K562 (cell line): Measurements from ENCODE around the gene PIH1D1. TPM values are rescaled to one million over a fixed set of nuclear protein-coding genes. Genes with fewer than 3 reads are reported as not detected.
A peak's percentile ranks its signal among the peaks of the same experiment; 100 is the strongest.

ENCODE experiments used
- GATA2 ChIP-seq: sonication (generic); formaldehyde crosslinking; IDR thresholded peaks from 2 replicates; pipeline ENCODE4 v1.4.0; 2020; ENCODE audit warnings: mild to moderate bottlenecking, missing genetic modification reagents
- KAT7 ChIP-seq: sonication (generic); formaldehyde crosslinking; IDR thresholded peaks from 2 replicates; pipeline ENCODE4 v1.8.0; 2022; ENCODE audit warnings: missing genetic modification reagents, mild to moderate bottlenecking, borderline replicate concordance
- NCOA4 ChIP-seq: fragments of 450-650 bp; IDR thresholded peaks from 2 replicates; pipeline ENCODE4 v1.6.1; 2018; ENCODE audit warnings: mild to moderate bottlenecking; ENCODE audit not compliant: partially characterized antibody
- NFATC3 ChIP-seq: fragments of 450-650 bp; IDR thresholded peaks from 2 replicates; pipeline ENCODE4 v1.6.1; 2017; ENCODE audit warnings: mild to moderate bottlenecking
- POLR2A ChIP-seq: fragments of 450-650 bp; conservative IDR thresholded peaks from 2 replicates; pipeline ENCODE4 v1.6.1; 2016
- POLR2B ChIP-seq: fragments of 450-650 bp; IDR thresholded peaks from 2 replicates; pipeline ENCODE4 v1.6.1; 2018; ENCODE audit warnings: low read depth; ENCODE audit not compliant: partially characterized antibody
- POLR2H ChIP-seq: IDR thresholded peaks from 2 replicates; pipeline ENCODE4 v1.6.1; 2016; ENCODE audit warnings: missing genetic modification characterization, low read depth, mild to moderate bottlenecking, control low read depth, missing compliant biosample characterization, moderate library complexity
- SREBF2 ChIP-seq: sonication (generic); formaldehyde crosslinking; IDR thresholded peaks from 2 replicates; pipeline ENCODE4 v1.4.0; 2020; ENCODE audit warnings: mild to moderate bottlenecking, missing genetic modification reagents
- TAF1 ChIP-seq: IDR thresholded peaks from 2 replicates; pipeline ENCODE4 v1.6.1; 2011; ENCODE audit warnings: mild to moderate bottlenecking, low read length, moderate library complexity; ENCODE audit not compliant: insufficient read depth, control insufficient read depth, severe bottlenecking; ENCODE audit errors: extremely low read depth
- TCF7L2 ChIP-seq: fragments of 150-350 bp; IDR thresholded peaks from 2 replicates; pipeline ENCODE4 v1.6.1; 2016; ENCODE audit warnings: low read depth, mild to moderate bottlenecking, low read length, moderate library complexity
- YY1 ChIP-seq, 3 experiments: IDR thresholded peaks; 2 replicates each; pipeline ENCODE4 v1.6.1; 2011; ENCODE audit warnings: low read length in 2 of 3, mild to moderate bottlenecking in 2 of 3, moderate library complexity in 2 of 3, borderline replicate concordance in 1 of 3, control low read depth in 1 of 3, low read depth in 1 of 3; ENCODE audit not compliant: insufficient read depth in 3 of 3, insufficient replicate concordance in 2 of 3, control insufficient read depth in 1 of 3, insufficient read length in 1 of 3; ENCODE audit errors: extremely low read depth in 1 of 3
- polyA plus RNA-seq, 8 experiments: library from polyadenylated mRNA; depleted of rRNA in 4 of 8; stranded (reverse) in 5 of 8; unstranded in 3 of 8; fragments of >200 nt; fragmentation: Nextera tagmentation in 2 of 8; fragmentation: Illumina TruSeq in 1 of 8; extraction: Ambion mirVana in 2 of 8; extraction: Trizol in 1 of 8; gene quantifications; 2 replicates each; pipeline versions ENCODE4 v1.2.1 to v1.2.3, GENCODE V29; 2011 to 2014; ENCODE audit warnings: inconsistent platforms in 1 of 8, missing spikeins in 1 of 8
- total RNA-seq, 7 experiments: library from RNA; depleted of rRNA in 6 of 7; stranded (reverse); fragments of >200 nt in 6 of 7; fragmentation: Illumina TruSeq in 2 of 7; extraction: Trizol in 2 of 7; gene quantifications; 2 replicates each; pipeline versions ENCODE4 v1.2.1 to v1.2.3, GENCODE V29; 2011 to 2021; ENCODE audit warnings: low replicate concordance in 1 of 7
- TF ChIP-seq, protein P1 (sequence below): IDR thresholded peaks from 2 replicates; pipeline ENCODE4 v1.6.1; 2011; ENCODE audit warnings: borderline replicate concordance, low read depth, mild to moderate bottlenecking, moderate library complexity, low read length; ENCODE audit not compliant: insufficient read depth, poor library complexity, severe bottlenecking
- TF ChIP-seq, protein P2 (sequence below): fragments of 450-650 bp; IDR thresholded peaks from 2 replicates; pipeline ENCODE4 v1.6.1; 2016; ENCODE audit warnings: missing biosample characterization, missing genetic modification characterization
- TF ChIP-seq, protein P3 (sequence below): sonication (generic); formaldehyde crosslinking; IDR thresholded peaks from 2 replicates; pipeline ENCODE4 v1.9.0; 2022; ENCODE audit warnings: mild to moderate bottlenecking, missing genetic modification reagents
- TF ChIP-seq, protein P4 (sequence below), 2 experiments: fragments of 450-650 bp; IDR thresholded peaks; 2 replicates each; pipeline ENCODE4 v1.6.1; 2018; ENCODE audit warnings: mild to moderate bottlenecking in 2 of 2, low read depth in 1 of 2; ENCODE audit not compliant: partially characterized antibody in 2 of 2
- TF ChIP-seq, protein P5 (sequence below): fragments of 200-400 bp; formaldehyde crosslinking; IDR thresholded peaks from 2 replicates; pipeline ENCODE4 v1.6.1; 2017; ENCODE audit warnings: mild to moderate bottlenecking, low read depth, low read length, moderate library complexity

The PIH1D1 gene
- total and polyA plus RNA-seq, 9 of the 15 experiments (the other 6 are each of a cell fraction or from before 2014, with no cell fraction given): 26.5 to 224 (median 137) TPM

DNA sequence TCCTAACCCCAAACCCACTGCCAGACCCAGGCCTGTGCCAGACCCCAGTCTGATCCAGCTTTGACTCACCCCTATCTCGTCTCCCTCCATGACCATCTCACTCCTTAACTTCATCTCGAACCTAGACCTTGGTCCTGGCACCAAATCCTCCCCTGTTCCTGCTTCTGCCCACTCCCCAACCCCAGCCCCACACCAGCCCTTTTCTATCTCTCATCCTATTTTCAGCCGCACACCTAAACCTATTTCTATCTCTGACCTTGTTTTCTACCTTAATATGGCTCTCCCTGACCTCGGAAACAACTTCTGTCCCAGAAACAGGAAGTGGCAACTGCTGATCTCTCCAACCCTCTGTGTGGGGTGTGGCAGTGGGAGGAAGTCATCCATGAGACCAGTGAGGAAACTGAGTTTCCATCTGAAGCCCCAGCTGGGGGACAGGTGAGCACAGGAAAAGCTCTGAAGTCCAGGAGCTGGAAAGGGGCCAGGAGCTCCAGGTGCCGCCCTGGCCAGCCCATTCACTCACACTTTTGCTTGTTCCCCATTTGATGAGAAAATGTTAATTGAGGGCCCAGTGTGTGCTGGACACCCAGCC, 42.1 kb downstream of the PIH1D1 start (continued):
- TF ChIP-seq, protein P1, sequence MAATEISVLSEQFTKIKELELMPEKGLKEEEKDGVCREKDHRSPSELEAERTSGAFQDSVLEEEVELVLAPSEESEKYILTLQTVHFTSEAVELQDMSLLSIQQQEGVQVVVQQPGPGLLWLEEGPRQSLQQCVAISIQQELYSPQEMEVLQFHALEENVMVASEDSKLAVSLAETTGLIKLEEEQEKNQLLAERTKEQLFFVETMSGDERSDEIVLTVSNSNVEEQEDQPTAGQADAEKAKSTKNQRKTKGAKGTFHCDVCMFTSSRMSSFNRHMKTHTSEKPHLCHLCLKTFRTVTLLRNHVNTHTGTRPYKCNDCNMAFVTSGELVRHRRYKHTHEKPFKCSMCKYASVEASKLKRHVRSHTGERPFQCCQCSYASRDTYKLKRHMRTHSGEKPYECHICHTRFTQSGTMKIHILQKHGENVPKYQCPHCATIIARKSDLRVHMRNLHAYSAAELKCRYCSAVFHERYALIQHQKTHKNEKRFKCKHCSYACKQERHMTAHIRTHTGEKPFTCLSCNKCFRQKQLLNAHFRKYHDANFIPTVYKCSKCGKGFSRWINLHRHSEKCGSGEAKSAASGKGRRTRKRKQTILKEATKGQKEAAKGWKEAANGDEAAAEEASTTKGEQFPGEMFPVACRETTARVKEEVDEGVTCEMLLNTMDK: no peak
- no peak for TF ChIP-seq TCF7L2
- no peak for TF ChIP-seq NCOA4
- TF ChIP-seq TAF1: peak; percentile 48
- TF ChIP-seq KAT7 (CRISPR knock-in tag): no peak
- no peak for TF ChIP-seq YY1 (IDR thresholded peaks at IDR 0.05; ENCODE audit: borderline replicate concordance in 1 of 3, control insufficient read depth in 1 of 3, extremely low read depth in 1 of 3, insufficient read depth in 3 of 3, insufficient read length in 1 of 3, insufficient replicate concordance in 2 of 3, low read depth in 1 of 3, low read length in 2 of 3)
- no peak; the same call in 1 of the 2 replicates for TF ChIP-seq POLR2A
- no peak for TF ChIP-seq POLR2H (tag)
- TF ChIP-seq POLR2B: no peak
- TF ChIP-seq, protein P2, sequence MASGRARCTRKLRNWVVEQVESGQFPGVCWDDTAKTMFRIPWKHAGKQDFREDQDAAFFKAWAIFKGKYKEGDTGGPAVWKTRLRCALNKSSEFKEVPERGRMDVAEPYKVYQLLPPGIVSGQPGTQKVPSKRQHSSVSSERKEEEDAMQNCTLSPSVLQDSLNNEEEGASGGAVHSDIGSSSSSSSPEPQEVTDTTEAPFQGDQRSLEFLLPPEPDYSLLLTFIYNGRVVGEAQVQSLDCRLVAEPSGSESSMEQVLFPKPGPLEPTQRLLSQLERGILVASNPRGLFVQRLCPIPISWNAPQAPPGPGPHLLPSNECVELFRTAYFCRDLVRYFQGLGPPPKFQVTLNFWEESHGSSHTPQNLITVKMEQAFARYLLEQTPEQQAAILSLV (tag): no peak
- TF ChIP-seq, protein P3, sequence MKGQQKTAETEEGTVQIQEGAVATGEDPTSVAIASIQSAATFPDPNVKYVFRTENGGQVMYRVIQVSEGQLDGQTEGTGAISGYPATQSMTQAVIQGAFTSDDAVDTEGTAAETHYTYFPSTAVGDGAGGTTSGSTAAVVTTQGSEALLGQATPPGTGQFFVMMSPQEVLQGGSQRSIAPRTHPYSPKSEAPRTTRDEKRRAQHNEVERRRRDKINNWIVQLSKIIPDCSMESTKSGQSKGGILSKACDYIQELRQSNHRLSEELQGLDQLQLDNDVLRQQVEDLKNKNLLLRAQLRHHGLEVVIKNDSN (CRISPR knock-in tag): no peak
- TF ChIP-seq, protein P4, sequence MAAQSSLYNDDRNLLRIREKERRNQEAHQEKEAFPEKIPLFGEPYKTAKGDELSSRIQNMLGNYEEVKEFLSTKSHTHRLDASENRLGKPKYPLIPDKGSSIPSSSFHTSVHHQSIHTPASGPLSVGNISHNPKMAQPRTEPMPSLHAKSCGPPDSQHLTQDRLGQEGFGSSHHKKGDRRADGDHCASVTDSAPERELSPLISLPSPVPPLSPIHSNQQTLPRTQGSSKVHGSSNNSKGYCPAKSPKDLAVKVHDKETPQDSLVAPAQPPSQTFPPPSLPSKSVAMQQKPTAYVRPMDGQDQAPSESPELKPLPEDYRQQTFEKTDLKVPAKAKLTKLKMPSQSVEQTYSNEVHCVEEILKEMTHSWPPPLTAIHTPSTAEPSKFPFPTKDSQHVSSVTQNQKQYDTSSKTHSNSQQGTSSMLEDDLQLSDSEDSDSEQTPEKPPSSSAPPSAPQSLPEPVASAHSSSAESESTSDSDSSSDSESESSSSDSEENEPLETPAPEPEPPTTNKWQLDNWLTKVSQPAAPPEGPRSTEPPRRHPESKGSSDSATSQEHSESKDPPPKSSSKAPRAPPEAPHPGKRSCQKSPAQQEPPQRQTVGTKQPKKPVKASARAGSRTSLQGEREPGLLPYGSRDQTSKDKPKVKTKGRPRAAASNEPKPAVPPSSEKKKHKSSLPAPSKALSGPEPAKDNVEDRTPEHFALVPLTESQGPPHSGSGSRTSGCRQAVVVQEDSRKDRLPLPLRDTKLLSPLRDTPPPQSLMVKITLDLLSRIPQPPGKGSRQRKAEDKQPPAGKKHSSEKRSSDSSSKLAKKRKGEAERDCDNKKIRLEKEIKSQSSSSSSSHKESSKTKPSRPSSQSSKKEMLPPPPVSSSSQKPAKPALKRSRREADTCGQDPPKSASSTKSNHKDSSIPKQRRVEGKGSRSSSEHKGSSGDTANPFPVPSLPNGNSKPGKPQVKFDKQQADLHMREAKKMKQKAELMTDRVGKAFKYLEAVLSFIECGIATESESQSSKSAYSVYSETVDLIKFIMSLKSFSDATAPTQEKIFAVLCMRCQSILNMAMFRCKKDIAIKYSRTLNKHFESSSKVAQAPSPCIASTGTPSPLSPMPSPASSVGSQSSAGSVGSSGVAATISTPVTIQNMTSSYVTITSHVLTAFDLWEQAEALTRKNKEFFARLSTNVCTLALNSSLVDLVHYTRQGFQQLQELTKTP (IDR thresholded peaks at IDR 0.05; ENCODE audit: low read depth in 1 of 2, partially characterized antibody in 2 of 2): no peak
- TF ChIP-seq GATA2 (CRISPR knock-in tag): no peak
- no peak for TF ChIP-seq SREBF2 (CRISPR knock-in tag)
- TF ChIP-seq NFATC3: no peak
- TF ChIP-seq, protein P5, sequence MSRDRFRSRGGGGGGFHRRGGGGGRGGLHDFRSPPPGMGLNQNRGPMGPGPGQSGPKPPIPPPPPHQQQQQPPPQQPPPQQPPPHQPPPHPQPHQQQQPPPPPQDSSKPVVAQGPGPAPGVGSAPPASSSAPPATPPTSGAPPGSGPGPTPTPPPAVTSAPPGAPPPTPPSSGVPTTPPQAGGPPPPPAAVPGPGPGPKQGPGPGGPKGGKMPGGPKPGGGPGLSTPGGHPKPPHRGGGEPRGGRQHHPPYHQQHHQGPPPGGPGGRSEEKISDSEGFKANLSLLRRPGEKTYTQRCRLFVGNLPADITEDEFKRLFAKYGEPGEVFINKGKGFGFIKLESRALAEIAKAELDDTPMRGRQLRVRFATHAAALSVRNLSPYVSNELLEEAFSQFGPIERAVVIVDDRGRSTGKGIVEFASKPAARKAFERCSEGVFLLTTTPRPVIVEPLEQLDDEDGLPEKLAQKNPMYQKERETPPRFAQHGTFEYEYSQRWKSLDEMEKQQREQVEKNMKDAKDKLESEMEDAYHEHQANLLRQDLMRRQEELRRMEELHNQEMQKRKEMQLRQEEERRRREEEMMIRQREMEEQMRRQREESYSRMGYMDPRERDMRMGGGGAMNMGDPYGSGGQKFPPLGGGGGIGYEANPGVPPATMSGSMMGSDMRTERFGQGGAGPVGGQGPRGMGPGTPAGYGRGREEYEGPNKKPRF: no peak
